HPDE6-E6E7 (cell line): ENCODE results near the gene SCAF8.

Experiments
- DNase-seq: peaks from one replicate; pipeline ENCODE4 v3.0.0; 2011; ENCODE audit warnings: missing footprints; ENCODE audit errors: extremely low spot score

SCAF8 gene

GRCh38 chr6:154839546-154839945 is 106.3 kb downstream of the SCAF8 start:
- no peak for DNase-seq

GRCh38 chr6:154840363-154840762 is 107.1 kb downstream of the SCAF8 start:
- no peak for DNase-seq

GRCh38 chr6:154841109-154841508 is 107.9 kb downstream of the SCAF8 start:
- no peak for DNase-seq

GRCh38 chr6:154842833-154843232 is 109.6 kb downstream of the SCAF8 start:
- DNase-seq: no peak

GRCh38 chr6:154847318-154847717 is 114.1 kb downstream of the SCAF8 start:
- no peak for DNase-seq

- DNase-seq: no peak
These were observed 115.4 kb downstream of the SCAF8 start for GRCh38 chr6:154848580-154848979.

GRCh38 chr6:154849475-154849874 is 116.3 kb downstream of the SCAF8 start:
- no peak for DNase-seq

- DNase-seq: no peak
These were observed 119.5 kb downstream of the SCAF8 start for GRCh38 chr6:154852687-154853086.

GRCh38 chr6:154857529-154857928 is 124.3 kb downstream of the SCAF8 start:
- no peak for DNase-seq

- no peak for DNase-seq
These were observed 128.6 kb downstream of the SCAF8 start for GRCh38 chr6:154861825-154862224.

- DNase-seq: no peak
These were observed 129.3 kb downstream of the SCAF8 start for GRCh38 chr6:154862536-154862935.

- no peak for DNase-seq
These were observed 130.8 kb downstream of the SCAF8 start for GRCh38 chr6:154864066-154864430.

- DNase-seq: no peak
These were observed 132.1 kb downstream of the SCAF8 start for GRCh38 chr6:154865291-154865690.

- DNase-seq: peak; percentile 13
These were observed 135.0 kb downstream of the SCAF8 start for GRCh38 chr6:154868143-154868594.

GRCh38 chr6:154872542-154873114 is 139.4 kb downstream of the SCAF8 start:
- no peak for DNase-seq

GRCh38 chr6:154873546-154873945 is 140.3 kb downstream of the SCAF8 start:
- no peak for DNase-seq

GRCh38 chr6:154874773-154875592 is 141.8 kb downstream of the SCAF8 start:
- no peak for DNase-seq

- DNase-seq: no peak
These were observed 143.5 kb downstream of the SCAF8 start for GRCh38 chr6:154876486-154877280.

- DNase-seq: no peak
These were observed 145.8 kb downstream of the SCAF8 start for GRCh38 chr6:154878871-154879491.

- peak; percentile 49 for DNase-seq
These were observed 148.9 kb downstream of the SCAF8 start for GRCh38 chr6:154882107-154882506.
